Stimulated activated CD4-positive, alpha-beta T cell treated with anti-CD3 and anti-CD28 coated beads, Interleukin-4, amount 100 ng/mL, for 48 hours (primary cell): ENCODE measurements around the gene BRIP1.
"Not testable (repeated sequence)": the region's sequence is repeated elsewhere in the genome, so short reads cannot be mapped to it uniquely, and the experiment has no call there.

Source experiments
- DNase-seq, 2 donors: peaks; one replicate each; pipeline ENCODE4 v3.0.0-alpha.2; 2020; ENCODE audit warnings: low read depth in 2 of 2

The BRIP1 gene

DNA sequence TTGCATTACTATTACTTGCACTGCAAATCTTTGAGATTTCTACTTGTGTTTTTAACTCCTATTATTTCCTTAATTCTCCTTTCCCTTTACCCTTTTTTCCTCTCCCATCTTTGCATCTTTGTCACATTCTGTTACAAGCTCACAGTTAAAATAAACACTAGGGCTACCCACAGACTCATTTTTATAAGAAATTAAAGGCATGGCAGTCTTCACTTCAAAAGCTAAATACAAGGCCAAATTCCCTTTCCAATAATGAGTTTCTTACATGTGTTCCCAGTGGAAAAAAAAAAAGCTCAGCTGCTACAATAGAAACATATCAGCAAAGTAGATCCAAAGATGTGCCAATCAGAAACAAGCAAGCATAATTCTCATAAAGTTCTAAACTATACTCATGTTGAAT, 3.7 kb upstream of the BRIP1 start:
- DNase-seq, result no peak

- no peak for DNase-seq
Measured at GRCh38 chr17:61863801-61864126, 436 bp upstream of the BRIP1 start.

GRCh38 chr17:61862105-61862574, 1.2 kb downstream of the BRIP1 start:
- DNase-seq, result no peak

DNA sequence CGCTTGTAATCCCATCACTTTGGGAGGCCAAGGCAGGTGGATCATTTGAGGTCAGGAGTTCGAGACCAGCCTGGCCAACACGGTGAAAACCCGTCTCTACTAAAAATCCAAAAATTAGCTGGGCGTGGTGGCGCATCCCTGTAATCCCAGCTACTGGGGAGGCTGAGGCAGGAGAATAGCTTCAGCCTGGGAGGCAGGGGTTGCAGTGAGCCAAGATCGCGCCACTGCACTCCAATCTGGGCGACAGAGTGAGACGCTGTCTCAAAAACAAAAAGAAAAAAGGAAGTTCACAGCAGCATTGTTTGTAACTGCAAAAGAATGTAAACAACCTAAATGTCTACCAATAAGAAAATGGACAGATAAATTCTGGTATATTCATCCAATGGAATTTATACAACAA, 2.9 kb downstream of the BRIP1 start:
- not testable (repeated sequence) for DNase-seq

DNA sequence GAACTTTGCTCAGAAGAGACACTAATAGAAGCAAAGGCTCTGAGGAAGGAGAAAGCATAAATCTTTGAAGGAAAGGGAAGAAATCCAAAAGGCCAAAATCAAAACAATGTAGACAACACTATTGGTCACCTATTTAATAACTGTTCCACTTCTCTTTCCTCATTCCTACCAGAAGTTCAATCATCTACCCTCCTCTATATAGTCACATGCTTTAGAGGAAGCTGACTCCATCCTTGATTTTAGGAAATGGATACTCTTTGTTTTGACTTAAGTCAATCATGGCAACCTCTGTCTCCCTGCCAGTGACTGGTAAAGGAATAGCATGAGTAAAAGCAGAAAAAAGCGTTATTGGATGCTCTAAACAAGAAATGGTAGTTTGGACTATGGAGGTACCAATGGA, 7.3 kb downstream of the BRIP1 start:
- DNase-seq, result no peak

DNA sequence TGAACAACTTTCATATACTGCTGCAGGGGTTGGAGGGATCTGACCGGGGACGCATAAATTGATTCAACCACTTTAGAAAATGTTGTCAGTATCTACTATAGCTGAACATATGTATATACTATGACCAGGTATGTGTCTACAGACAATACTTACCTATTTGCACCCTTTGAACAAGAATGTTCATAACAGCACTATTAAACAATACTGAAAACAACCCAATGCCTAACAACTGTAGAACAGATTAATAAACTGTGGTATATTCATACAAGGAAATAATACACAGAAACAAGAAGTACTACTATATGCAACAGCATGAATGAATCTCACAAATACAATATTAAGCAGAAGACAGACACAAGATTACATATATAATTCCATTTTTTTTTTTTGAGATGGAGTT, 10.5 kb downstream of the BRIP1 start:
- no peak for DNase-seq

- no peak for DNase-seq
Measured at GRCh38 chr17:61849674-61850073, 13.7 kb downstream of the BRIP1 start.

- DNase-seq, result no peak
Measured at GRCh38 chr17:61848896-61849295, 14.4 kb downstream of the BRIP1 start.

- no peak for DNase-seq
Measured at GRCh38 chr17:61848247-61848646, 15.1 kb downstream of the BRIP1 start.

DNA sequence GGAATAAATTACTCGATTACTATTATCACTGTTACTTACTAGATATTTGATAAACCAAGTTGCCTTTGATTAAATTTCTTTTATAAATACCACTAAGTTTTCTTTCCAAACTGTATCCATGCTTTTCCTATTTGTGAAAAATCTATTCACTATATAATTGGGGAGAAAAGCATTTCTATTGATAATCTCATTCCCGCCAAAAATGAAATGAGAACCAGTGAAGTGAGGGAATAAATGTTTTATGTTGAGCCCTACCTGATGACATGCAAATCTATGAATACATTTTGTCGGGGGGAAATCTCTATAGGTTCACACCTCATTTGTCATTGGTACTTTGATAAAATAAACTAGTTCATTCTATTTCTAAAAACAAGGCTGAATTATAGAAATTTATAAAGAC, 15.7 kb downstream of the BRIP1 start:
- DNase-seq, result no peak

DNA sequence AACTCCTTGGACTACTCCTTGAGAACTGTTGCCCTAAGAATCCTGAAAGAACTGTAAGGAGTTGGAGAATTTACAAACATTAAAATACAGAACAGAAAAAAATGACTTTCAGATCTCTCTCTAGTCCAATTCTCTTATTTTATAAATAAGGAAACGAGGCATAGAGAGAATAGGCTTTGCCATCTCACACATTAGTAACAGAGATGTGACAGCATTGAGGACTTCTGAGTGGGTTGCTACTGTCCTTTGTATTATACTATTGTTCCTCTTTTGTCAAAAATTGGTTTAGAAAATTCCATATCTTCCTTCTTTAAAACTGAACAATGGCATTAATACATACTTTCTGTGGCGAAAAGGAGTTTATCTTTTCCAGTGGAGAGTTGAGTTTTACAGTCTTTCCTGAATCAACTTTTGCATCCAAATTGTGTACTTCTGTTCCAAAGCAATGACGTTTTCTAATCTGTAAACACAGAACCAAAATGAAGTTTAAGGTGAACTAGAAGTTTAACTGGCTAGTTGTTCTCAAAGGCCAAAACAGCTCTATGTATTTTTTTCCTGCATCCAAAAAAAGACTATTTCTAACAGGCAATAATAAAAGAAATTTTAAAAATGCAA, 16.5 kb downstream of the BRIP1 start:
- DNase-seq, result no peak

- no peak for DNase-seq
Measured at GRCh38 chr17:61846088-61846487, 17.2 kb downstream of the BRIP1 start.

DNA sequence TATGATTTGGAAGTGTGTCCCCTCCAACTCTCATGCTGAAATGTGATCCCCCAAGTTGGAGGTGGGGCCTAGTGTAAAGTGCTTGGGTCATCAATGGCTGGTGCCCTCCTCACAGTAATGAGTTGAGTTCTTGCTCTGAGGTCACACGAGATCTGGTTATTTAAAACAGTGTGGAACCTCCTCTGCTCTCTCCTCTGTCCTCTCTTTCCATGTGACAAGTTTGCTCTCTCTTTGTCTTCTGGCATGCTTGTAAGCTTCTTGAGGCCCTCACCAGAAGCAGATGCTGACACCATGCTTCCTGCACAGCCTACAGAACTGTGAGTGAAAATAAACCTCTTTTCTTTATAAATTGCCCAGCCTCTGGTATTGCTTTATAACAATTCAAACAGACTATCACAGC, 19.9 kb downstream of the BRIP1 start:
- no peak for DNase-seq

DNA sequence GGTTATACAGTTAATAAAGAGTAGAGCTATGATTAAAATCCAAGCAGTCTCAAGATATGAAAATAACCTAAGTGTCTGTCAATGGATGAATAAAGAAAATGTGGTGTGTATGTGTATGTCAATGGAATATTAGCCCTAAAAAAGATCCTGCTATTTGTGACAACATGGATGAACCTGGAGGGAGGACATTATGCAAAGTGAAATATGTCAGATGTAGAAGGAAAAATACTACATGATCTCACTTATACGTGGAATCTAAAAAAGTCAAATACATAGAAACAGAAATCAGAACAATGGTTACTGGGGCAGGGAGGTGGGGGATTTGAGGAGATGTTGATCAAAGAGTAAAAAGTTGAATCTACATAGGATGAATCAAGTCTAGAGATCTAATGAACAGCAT, 20.4 kb downstream of the BRIP1 start:
- no peak for DNase-seq

DNA sequence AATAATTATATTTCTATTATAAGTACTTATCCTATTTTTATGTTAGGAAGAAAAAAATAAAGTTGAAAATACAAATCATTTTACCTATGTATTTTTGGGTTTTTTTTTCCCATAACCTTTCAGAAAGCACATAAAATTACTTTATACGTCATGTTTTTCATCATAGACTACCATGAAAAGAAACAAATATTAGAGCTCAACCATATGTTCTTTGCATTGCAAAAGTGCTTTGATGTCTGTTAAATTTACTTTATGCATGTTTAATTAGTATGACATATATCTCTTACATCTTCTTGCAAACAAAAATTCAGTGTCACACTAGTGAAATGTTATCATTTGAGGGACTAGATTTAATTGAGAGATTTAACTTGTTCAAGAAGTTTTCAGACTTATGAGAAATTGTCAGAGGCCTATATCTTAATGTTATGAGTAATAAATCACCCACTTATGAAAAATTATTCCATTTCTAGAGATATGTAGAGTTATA, 24.0 kb downstream of the BRIP1 start:
- DNase-seq, result no peak

- peak; percentile 29 to 42 for DNase-seq
Measured at GRCh38 chr17:61837175-61838051, 25.9 kb downstream of the BRIP1 start.

DNA sequence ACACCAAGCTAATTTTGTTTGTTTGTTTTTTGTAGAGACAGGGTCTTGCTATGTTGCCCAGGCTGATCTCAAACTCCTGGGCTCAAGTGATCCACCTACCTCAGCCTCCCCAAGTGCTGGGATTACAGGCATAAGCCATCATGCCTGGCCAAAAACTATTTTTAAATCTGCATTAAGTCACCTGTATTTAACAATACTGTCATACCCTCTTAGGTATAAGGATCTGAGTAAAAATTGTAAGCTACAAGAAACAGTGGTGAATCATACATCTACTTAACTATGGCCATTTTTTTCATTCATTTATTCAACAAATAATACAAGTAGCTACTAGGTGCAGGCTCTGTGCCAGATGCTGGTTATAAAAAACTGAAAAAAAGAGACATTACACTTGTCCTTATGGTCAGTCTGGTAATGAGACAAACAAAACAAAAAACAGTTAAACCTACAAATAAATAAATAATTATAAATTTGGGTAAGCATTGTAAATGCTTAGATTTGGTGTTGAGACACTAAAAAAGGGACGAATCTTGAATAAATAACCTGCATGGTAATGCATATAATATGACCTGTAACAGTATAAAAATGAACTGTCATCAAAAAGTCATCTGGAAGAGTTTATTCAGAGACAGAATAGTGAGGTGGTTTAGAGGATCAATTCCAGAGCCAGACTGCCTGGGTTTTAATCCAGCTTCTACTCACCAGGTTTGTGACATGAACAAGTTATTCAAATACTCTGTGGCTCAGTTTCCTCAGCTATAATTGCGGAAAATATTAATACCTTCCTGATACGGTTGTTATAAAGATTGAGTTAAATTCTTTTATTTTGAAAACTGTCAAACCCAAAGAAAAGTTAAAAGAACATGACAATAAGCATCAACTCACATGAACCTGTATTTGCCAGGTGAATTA, 26.8 kb downstream of the BRIP1 start:
- DNase-seq, result no peak

GRCh38 chr17:61835606-61836005, 27.7 kb downstream of the BRIP1 start:
- no peak for DNase-seq

DNA sequence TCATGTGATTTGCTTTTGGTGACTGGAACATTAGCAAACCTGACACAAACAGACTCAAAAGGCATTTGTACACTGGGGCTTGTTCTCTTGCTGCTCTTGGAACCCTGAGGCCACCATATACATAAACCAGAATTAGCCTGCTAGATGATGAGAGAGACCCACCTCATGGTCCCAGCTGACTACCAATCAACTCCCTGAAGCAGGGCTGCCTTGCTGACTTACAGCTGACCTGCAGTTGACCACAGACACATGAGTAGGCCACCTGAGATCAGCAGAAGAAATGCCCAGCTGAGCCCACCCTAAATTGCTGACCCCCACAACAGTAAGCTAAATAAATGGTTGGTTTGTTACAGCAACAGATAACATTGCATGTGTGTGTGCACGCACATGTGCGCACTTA, 28.7 kb downstream of the BRIP1 start:
- no peak for DNase-seq

DNA sequence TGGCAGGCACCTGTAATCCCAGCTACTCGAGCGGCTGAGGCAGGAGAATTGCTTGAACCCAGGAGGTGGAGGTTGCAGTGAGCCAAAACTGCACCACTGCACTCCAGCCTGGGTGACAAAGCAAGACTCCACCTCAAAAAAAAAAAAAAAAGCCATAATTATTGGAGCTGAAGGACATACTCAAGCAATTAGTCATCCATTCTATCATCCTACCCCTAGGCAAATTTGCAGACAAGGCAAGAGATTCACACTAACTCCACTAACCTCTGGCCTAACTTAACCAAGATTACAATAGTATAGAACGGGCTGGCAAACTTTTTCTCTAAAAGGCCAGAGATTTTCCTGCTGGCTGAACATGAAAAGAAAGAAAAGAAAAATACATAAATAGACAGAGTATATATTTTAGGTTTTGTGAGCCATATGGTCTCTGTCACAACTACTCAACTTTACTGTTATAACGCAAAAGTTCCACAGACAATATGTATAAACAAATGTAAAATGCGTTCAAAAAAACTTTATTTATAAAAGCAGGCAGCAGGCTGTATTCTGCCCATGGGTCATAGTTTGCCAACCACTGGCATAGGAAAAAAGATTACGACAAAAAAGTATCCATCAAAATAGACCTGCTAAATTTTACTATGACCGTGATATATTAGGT, 29.7 kb downstream of the BRIP1 start:
- no peak for DNase-seq

DNA sequence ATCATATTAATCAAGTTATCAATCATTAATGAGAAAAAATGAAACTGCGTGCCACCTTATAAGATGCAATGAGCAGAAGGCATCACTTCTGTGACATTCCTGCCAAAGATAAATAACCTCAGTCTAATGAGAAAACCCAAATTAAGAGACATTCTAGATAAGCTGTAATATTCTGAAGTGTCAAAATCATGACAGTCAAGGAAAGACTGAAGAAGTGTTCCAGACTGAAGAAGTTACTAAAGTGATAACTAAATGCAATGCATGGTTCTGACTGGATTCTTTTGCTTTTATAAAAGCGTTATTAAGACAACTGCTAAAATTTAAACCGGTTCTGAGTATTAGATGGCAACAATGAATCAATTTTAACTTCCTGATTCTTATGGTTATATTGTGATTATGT, 30.9 kb downstream of the BRIP1 start:
- no peak for DNase-seq

- no peak for DNase-seq
Measured at GRCh38 chr17:61831099-61831498, 32.2 kb downstream of the BRIP1 start.
